Measurements from ENCODE around the gene PRPF38B.
"Not testable (repeated sequence)": the region's sequence is repeated elsewhere in the genome, so short reads cannot be mapped to it uniquely, and the experiment has no call there.

The PRPF38B gene, protein sequence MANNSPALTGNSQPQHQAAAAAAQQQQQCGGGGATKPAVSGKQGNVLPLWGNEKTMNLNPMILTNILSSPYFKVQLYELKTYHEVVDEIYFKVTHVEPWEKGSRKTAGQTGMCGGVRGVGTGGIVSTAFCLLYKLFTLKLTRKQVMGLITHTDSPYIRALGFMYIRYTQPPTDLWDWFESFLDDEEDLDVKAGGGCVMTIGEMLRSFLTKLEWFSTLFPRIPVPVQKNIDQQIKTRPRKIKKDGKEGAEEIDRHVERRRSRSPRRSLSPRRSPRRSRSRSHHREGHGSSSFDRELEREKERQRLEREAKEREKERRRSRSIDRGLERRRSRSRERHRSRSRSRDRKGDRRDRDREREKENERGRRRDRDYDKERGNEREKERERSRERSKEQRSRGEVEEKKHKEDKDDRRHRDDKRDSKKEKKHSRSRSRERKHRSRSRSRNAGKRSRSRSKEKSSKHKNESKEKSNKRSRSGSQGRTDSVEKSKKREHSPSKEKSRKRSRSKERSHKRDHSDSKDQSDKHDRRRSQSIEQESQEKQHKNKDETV

DNA sequence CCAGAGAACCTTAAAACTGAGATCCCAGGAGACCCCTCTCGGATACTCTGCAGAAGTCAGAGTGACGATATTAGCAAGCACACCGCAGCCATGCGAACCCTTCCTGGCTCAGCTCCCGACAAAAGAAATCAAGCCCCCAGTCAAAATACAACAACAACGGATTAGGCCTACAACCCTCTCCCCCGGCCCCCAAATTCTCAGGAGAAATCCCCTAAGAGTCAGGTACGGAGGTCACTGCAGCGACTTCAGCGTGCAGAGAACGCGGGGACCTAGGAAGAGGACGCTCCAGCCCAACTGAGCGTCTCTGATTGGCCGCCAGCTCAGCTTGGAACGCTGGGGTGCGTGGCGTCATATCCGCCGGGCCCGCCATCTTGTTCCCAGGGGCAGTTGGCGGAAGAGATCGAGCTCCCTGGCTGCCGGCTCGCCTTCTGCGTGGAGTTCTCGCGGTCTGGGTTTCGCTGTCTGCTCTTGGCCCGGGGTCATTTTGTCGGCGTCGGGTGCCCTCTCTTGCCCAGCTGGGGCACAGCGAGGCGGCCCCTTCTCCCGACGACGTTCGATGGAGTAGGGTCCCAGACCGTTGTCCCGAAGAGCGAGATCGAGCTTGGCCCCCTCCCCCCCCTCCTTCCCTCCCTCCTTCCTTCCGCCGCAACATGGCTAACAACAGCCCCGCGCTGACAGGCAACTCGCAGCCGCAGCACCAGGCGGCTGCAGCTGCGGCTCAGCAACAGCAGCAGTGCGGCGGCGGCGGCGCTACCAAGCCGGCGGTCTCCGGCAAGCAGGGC lies at the start of gene PRPF38B:
Gene PRPF38B (plus strand): TSS at position 369 of the 782 bp plus-strand sequence. CDS start 282 bp downstream, at position 651.
- in situ Hi-C loops (cut with MboI; ENCODE audit: low sequenced_read_pairs): no loop called here

DNA sequence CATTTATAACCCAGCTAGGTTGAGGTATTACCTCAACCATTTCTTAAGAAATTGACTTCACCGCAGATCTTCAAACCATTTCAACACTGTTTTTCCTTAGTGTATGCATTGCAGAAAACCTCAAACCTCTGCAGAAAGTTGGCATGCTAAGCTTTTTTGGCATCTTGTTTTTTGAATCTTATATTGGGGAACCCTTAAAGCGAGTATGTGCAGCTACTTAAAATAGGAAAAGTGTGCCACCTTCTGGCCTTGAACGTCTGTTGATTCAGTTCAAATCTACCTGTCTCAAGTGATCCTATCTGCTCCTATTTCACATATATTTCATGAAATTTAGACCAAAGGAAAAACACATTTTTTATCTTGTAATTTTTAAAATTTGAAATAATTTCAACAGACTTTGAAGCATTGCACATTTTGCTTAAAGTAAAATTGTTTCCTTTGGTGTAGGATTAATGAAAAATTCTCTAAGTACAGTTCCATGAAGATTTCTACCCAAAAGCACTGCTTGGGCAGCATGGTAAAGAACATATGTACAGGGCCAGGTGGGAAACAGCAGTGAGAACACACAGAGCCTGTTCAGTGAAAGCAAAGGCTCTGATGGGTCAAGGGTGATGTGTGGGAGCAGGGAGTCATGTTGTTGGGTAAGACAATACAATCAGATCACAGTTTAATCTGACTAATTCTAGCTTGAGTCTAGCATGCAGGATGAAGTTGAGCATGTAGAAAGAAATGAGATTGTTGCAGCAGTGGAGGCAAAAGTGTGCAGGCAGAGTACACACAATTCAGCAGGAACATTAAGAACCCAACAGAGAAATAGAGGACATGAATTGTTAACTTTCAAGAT lies 48.4 kb upstream of the PRPF38B start:
- in situ Hi-C loops (cut with MboI; ENCODE audit: low sequenced_read_pairs): loop anchor here (10.0 kb wide), 1 partner anchor 129 kb away; no protein-coding TSS in a partner anchor

DNA sequence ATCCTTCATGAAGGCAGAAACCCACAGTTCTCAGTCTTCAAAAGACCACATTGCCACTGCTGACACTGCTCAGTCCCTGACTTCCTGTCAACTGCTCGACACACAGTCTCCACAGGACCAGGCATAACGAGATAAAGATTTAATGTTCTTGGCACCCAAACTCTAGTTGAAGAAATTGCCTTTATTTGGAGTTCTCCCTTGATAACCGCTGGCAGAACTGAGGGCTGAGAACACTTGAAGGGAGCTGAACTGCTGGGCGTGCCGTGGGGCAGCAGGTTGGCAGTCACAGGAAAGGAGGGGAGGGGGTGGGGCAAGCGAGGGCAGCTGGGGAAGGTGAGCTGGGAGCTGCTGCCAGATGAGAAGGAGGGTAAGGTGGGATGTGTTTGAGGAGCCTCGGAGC lies 47.1 kb upstream of the PRPF38B start:
- in situ Hi-C loops (cut with MboI; ENCODE audit: low sequenced_read_pairs): loop anchor here (10.0 kb wide), 1 partner anchor 130 kb away; no protein-coding TSS in a partner anchor

DNA sequence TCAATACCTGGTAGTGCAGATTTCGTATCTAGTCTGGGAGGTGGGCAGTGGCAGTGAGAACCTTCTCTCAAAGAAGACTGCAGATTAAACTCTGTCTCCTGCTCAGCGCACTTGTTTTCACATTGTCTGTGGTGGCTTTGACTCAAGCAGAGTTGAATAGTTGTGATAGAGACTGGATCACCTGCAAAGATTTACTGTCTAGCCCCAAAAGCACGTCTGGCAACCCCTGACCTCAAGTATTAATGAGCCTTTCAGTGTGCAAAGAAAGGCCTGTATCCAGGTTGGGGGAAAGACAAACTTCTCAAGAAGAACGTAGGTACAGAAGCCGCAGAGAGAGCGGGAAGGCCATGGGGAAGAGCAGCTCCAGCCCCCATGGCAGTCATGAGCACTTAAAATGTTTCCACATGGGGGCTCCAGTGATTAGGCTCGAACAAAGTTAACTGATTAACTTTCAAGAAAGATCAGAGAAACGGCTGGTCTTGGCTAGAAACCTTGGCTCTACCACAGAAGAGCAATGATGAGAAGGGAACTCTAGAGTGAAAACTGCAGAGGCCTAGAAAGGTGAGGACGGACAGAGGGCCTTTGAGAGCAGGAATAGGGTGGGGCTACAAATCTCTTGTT lies 46.4 kb upstream of the PRPF38B start:
- in situ Hi-C loops (cut with MboI; ENCODE audit: low sequenced_read_pairs): loop anchor here (10.0 kb wide), 1 partner anchor 131 kb away; no protein-coding TSS in a partner anchor

DNA sequence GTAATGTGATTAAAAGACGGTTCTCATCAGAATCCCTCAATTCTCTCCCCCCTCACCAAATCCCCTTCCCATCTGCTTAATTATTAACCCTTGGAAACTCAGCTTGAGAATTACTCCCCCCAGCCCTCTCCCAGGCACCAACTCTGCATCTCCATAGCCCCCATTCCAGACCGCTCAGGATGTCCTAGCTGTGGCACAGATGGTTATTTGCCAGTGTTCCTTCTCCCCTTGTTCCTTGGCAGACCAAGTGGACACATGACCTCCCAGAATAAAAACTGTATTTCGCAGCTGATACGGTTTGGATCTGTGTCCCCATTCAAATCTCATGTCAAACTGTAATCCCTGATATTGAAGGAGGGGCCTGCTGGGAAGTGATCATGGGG lies 45.9 kb upstream of the PRPF38B start:
- in situ Hi-C loops (cut with MboI; ENCODE audit: low sequenced_read_pairs): loop anchor here (10.0 kb wide), 1 partner anchor 131 kb away; no protein-coding TSS in a partner anchor

DNA sequence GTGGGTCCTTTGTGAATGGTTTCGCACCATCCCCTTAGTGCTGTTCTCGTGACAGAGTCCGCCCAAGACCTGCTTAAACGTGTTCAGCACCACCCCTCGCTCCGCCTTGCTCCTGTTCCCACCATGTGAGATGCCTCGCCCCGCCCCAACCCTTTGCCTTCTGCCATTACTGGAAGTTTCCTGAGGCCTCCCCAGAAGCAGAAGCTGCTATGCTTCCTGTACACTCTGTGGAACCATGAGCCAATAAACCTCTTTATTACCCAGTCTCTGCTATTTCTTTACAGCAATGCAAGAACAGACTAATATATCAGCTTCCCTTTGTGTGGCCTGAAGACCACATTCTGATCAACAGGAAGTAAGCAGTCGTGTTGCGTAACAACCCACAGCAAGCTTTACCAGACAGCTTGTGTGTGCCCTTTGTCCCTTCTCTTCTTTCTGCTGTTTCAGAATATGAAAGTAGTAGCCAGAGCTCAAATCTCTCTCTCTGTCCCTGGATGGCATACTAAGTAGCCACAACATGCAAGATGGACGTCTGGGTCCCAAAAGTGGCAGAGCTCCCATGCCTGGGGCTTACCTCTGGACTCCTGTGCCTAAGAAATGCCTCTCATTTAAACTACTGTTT lies 45.4 kb upstream of the PRPF38B start:
- in situ Hi-C loops (cut with MboI; ENCODE audit: low sequenced_read_pairs): loop anchor here (10.0 kb wide), 1 partner anchor 132 kb away; no protein-coding TSS in a partner anchor

DNA sequence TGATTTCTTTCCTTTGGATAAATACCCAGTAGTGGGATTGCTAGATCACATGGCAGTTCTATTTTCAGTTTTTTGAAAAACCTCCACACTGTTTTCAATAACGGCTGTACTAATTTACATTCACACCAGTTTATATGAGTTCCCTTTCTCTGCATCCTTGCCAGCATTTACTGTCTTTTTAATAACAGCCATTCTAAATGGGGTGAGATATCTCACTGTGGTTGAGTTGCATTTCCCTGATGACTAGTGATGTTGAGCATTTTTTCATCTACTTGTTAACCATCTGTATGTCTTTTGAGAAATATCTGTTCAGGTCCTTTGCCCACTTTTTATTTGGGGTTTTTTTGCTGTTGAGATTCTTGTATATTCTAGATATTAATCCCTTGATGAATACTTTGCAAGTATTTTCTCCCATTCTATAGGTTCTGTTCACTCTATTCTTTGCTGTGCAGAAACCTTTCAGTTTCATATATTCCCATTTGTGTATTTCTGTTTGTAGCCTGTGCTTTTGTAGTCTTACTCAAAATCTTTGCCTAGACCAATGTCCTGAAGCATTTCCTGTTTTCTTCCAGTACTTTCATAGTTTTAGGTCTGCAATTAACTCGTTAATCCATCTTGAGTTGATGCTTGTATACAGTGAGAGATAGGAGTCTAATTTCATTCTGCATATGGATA lies 38.5 kb upstream of the PRPF38B start:
- in situ Hi-C loops (cut with MboI; ENCODE audit: low sequenced_read_pairs): no loop called here

DNA sequence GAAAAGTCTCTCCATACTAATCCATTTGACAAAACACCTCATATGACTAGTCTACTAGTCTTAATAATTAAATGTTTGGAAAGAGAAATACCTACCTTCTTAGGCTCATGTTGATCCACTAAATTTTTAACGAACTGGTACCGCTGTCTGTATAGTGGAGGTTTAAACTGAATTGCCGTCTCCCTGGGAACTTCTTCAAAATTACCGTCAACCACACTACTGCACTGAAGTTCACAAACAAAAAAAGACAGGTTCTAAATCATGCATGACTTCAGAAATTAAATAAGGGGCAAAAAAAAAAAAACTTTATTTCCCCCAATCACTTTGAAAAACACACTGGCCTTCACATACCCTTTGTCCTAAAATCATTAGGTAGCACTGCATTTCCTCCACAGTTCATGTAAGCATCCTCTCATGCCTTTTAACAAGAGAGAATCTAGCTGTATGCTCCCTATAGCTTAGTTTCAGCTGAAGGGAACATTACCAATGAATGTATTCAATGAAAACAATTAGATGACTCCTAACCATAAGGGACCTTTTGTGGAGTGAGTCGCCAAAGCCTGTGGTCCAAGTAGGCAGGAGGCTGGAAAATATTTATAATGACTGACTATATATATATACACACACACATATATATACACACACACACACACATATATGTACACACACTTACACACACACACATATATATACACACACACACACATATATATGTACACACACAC lies 34.6 kb upstream of the PRPF38B start:
- in situ Hi-C loops (cut with MboI; ENCODE audit: low sequenced_read_pairs): no loop called here

DNA sequence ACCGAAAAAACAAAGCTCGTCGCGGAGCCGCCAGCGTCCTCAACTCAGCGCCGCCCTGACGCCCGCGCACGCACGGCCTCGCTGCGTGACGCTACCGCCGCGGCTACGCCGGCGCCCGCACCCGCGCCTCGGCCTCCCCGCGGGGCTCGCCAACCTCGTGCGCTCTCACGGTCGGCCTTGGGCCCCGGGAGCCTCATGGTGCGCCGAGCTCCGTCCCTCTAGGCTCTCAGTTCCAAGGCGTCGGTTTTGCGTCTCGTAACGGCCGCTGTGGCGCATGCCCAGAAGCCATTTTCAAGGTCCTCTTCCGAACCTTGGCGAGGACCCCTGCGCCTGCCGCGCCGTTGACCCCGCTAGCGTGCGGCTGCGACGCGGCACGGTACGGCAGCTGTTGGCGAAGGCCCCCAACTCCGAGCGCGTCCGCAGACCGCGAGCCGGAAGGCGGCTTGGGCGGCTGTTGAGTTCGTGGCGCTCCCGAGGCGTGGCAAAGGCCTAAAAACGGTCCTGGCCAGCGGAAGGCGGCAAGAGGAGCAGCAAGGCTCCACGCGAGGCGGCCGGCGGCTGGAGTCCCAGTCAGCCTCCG lies 31.0 kb upstream of the PRPF38B start, which contains the start of gene HENMT1:
Gene HENMT1 (minus strand): TSS at position 64 of the 580 bp plus-strand sequence. CDS start 1,209 bp downstream, outside the sequence.
- in situ Hi-C loops (cut with MboI; ENCODE audit: low sequenced_read_pairs): no loop called here

DNA sequence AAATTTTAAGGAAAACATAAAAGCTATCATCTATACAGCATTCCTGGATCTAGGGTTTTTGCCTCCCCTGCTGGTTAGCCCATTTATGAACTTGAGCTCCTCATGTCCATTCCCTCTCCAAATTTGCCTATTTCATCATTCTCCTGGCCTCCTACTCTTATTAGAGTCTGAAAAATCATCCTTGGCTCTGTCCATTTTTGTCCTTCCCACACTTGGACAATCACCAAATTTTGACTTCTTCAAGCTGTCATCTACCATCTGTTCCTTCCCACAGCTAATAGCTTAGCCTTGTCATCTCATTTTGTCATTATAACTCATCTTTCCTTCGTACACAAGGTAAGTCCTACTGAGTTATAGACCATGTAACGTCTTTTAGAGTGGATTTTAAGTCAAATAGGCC lies 29.0 kb upstream of the PRPF38B start:
- in situ Hi-C loops (cut with MboI; ENCODE audit: low sequenced_read_pairs): no loop called here

DNA sequence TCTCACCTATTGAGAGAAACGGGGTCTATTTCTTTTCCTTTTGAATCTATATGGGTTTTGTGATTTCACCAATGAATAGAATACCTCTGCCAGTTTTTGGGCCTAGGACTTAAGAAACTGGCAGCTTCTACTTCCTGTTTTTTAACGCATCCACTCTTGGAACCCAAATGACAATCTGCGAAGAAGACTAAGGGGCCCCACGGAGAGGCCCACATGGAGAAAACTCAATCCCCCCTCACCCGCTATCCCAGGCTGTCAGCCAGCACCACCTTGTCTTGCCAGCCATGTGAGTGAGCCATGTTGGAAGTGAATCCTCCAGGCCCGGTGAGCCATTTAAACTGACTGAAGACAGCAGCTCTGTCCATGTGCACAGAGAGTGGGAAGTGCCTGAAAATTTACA lies 27.6 kb upstream of the PRPF38B start:
- in situ Hi-C loops (cut with MboI; ENCODE audit: low sequenced_read_pairs): no loop called here

DNA sequence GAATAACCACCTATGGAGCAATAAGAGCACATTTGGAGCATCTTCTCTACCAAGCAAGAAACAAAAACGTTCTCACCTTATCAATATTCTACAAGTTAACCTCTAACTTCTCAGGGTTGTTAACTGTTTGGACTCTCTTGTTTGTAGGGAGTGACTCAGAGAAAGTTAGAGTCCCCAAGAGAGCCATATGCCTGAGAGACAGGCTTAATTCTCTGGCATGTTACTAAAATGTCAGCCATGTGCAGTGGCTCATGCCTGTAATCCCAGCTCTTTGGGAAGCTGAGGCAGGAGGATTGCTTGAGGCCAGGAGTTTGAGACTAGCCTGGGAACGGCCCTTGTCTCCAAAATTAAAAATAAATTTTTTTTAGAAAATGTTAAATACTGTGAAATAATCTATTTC lies 27.0 kb upstream of the PRPF38B start:
- in situ Hi-C loops (cut with MboI; ENCODE audit: low sequenced_read_pairs): no loop called here

DNA sequence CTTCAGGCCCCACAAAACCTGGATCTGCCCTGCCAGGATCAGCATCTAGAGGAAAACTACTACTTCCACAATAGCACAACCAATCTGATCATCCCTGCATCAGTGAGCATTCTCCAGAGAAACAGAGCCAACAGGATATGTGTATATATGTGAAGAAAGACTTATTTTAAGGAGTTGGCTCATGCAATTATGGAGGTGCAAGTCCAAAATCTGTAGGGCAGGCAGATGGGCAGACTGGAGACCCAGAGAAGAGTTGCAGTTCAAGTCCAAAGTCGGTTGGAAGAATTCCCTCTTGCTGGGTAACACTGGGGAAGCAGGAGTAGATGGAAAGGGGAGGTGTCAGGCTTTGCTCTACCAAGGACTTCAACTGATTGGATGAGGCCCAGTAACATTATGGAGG lies 26.3 kb upstream of the PRPF38B start:
- in situ Hi-C loops (cut with MboI; ENCODE audit: low sequenced_read_pairs): no loop called here

DNA sequence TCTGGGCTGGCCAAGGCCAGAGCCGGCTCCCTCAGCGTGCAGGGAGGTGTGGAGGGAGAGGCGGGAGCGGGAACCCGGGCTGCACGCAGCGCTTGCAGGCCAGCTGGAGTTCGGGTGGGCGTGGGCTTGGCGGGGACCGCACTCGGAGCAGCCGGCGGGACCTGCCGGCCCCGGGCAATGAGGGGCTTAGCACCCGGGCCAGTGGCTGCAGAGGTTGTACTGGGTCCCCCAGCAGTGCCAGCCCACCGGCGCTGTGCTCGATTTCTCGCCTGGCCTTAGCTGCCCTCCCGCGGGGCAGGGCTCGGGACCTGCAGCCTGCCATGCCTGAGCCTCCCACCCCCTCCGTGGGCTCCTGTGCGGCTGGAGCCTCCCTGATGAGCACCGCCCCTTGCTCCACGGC lies 24.7 kb upstream of the PRPF38B start:
- in situ Hi-C loops (cut with MboI; ENCODE audit: low sequenced_read_pairs): not testable (repeated sequence)

DNA sequence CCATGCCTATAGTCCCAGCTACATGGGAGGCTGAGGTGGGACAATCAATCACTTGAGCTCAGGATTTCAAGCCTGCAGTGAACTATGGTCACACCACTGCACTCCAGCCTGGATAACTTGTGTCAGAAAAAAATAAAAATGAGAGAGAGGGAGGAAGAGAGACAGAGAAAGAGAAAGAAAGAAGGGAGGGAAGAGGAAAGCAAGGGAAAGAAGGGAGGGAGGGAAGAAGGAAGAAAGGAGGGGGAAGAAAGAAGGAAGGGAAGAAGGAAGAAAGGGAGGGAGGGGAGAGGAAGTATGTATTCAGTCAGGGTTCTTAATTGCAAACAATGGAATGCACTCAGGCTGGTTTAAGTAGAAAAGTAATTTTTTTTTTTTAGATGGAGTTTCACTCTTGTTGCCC lies 23.3 kb upstream of the PRPF38B start:
- in situ Hi-C loops (cut with MboI; ENCODE audit: low sequenced_read_pairs): no loop called here

DNA sequence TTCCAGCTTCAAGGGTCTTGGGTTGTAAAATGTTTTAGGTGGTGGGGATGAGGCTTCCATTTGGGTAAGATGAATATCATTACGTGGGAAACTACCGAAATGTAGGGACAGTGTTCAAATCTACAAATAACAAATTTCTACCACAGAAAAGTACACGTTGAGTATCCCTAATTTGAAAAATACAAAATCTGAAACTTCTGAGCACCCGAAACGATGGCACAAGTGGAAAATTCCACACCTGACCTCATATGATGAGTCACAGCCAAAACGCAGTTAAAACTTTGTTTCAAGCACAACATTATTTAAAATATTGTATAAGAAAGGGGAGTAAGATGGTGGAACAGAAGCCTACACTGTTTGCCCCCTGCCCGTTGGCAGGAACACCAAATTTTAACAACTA lies 22.4 kb upstream of the PRPF38B start:
- in situ Hi-C loops (cut with MboI; ENCODE audit: low sequenced_read_pairs): no loop called here

DNA sequence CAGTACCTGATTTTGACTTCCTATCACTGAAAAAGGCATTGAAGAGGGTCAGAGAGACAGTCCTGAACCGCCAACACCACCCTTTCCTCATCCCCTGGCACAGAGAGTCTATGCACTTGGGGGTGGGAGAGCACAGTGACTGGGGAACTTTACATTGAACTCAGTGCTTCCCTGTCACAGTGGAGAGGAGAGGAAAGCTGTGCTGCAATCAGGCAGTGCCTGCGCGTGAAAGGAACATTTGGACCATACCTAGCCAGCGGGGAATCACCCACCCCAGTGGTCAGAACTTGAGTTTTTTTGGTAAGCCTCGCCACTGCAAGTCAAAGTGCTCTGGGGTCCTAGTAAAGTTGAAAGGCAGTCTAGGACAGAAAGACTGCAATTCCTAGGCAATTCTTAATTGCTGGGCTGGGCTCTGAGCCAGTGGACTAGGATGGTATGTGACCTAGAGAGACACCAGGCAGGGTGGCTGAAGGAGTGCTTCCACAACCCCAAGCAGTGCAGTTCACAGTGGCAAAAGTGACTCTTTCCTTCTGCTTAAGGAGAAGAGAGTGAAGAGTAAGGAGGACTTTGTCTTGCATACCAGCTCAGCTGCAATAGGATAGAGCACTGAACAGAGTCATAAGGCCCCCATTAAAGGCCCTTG lies 21.9 kb upstream of the PRPF38B start:
- in situ Hi-C loops (cut with MboI; ENCODE audit: low sequenced_read_pairs): no loop called here

DNA sequence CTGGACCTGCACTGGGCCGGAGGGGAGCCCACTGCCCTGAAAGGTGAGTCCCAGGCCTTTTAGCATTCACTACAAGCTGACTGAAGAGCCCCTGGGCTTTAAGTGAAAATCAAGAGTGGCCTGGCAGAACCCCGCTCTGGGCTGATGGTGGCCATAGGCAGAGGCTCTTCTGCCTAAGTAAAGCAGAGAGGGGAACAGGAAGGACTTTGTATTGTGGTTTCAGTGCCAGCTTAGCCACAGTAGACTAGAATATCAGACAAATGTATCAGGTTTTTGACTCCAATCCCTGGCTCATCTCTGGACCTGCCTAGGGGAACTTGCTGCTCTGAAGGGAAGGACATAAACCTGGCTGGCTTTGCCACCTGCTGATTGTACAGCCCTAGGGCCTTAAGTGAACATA lies 21.0 kb upstream of the PRPF38B start:
- in situ Hi-C loops (cut with MboI; ENCODE audit: low sequenced_read_pairs): no loop called here

Data from HL-60/S4 (cell line).